Measurements from ENCODE around the gene CENPP. TPM values are rescaled to one million over a fixed set of nuclear protein-coding genes. Genes with fewer than 3 reads are reported as not detected.
"Not testable (repeated sequence)": the region's sequence is repeated elsewhere in the genome, so short reads cannot be mapped to it uniquely, and the experiment has no call there.

The CENPP gene
- total RNA-seq, 1 experiment from 2014 or later = 5.8 TPM

DNA sequence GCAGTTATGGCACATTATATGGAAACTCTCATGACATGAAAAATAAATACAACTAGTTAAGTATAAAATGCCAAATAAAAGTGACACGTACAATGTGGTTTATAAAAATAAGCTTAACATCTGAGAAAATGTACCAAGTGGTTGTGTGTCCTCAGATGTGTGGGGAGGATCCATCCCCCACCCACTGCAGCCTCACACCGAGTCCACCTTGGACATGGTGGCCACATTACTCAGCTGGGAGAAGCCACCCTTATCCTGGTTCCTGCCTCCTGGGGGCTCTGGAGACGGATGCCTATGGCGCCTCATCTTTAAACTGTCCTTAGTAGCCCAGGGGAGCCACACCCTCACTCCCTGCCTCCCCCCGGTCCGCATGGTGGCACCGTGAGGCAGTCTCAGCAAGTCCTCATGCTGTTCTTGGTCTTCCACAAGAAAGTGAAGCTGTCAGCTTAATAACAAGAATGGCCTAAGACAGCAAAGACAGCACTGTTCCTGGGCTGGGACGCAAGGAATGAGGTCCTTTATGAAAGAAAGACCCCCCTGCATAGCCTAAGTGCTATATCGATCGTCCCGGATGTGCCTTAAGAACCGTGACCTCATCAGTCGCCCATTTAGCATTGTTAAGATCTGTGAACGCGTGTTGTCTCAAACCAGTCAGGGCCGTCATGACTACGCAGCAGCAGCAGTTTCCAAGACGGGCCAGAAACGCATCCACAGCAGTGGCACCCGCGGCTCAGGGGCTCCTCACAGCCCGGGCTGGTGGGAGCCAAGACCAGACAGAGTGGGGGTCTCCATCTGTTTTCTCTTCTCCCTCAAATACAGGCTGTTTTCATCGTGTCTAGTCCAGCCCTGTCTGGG lies 287.7 kb downstream of the CENPP start:
- no peak for DNase-seq (ENCODE audit: low spot score)

DNA sequence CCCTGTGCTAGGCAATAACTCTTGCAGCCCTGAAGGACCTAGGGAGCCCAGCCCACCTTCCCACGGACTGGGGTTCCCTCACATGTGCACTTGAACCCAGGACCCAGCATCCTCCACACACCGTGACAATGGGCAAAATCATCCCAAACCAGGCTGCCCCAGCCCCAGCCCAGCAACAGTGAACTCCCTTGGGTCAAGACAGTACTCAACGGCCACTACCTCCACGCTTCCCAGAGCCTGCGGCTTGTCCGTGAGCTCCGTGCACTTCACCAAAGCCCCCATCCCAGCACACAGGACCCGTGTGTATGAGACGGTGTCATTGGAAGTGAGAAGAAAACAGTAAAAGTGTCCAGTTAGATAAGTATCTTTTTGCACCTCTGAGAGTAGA lies 288.4 kb downstream of the CENPP start:
- no peak for DNase-seq (ENCODE audit: low spot score)

DNA sequence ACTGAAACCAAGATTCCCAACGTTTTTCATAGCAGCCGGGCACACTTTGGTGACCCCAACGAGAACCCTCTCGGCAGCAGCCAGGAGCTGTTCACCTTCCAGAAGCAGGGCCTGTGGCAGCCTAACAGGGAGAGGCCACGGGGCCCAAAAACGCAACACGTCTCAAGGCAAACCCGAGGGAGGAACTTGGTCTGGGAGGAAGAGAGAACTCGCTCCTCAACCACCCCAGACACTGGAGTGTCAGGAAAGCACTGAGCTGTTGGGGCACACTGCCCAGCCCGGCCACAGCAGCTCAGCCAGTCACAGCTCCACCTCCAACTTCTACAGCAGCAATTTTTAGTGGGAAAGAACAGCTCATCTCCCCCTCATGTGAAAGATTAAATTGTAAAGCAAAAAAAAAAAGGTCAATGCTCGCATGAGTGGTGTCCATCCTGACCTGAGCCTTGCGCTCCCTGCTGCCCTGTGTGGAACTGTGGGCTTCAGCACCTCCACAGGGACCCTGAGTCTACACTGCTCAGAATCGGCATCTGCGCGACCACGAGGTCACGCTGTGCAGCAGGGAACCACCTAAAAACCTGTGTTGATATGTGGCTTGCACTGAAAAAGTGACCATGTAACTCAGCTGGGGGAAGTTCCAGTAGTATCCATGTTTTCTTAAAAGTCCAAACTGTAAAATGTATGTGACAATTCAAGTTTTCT lies 289.2 kb downstream of the CENPP start:
- no peak for DNase-seq (ENCODE audit: low spot score)

DNA sequence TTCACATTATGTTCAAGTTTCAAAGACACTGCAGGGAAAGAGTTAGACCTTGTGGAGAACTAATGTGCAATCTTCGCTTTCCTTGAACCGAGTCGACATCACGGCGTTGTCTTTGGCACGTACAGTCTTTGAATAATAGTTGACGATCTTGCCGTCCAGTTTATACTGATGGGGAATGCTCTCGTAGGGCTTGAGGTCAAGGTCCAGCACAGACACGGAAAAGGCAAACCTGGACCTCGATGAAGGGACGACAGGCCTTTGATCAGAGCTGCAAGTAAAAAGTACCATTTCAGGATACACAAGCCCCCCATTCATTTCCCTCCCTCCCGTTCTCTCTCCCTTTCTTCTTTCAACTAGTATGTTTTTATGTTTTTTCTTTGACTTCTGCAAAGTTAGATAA lies 290.0 kb downstream of the CENPP start:
- DNase-seq (ENCODE audit: low spot score) = no peak

DNA sequence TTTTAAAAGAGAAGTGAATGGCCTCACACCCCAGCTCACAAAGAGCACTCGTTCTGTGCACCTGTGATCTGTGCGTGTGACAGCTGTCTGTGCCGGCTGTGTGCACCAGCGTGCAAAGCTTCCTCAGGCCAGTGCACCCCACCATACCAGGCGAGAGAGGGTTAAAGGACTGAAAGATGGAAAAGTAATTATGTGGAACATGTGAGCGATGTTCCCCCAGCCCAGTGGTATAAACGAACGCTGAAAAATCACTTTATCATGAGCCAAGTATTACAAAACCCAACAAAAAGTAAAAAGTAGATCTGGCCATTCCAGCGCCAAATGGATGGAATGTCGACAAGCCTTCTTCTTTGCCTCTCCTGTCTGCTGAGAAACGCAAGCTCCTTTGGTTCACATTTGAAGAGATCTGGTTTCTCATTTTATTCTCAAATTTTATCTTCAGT lies 290.5 kb downstream of the CENPP start:
- DNase-seq (ENCODE audit: low spot score) = no peak

DNA sequence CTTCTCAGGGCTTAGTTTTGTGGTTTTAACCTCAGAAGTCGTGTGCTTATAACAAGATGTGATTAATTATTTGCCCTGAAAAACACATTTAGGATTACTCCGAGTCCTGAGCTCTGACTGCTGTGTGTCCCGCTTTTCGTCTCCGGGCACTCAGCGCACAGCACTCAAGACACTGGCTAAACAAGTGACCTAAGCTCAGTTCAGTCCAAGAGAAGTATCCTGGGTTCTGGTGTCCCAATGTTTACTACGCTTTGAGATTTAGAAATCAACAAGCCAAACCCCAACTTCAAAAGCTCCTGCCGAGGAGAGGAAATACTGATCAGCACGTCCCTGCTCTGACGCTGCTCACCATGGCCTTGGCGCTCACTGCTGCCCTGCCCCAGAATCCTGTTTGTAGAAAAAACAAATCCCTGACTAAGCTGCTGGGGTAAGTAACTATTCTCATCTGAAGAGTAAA lies 290.9 kb downstream of the CENPP start:
- no peak for DNase-seq (ENCODE audit: low spot score)

DNA sequence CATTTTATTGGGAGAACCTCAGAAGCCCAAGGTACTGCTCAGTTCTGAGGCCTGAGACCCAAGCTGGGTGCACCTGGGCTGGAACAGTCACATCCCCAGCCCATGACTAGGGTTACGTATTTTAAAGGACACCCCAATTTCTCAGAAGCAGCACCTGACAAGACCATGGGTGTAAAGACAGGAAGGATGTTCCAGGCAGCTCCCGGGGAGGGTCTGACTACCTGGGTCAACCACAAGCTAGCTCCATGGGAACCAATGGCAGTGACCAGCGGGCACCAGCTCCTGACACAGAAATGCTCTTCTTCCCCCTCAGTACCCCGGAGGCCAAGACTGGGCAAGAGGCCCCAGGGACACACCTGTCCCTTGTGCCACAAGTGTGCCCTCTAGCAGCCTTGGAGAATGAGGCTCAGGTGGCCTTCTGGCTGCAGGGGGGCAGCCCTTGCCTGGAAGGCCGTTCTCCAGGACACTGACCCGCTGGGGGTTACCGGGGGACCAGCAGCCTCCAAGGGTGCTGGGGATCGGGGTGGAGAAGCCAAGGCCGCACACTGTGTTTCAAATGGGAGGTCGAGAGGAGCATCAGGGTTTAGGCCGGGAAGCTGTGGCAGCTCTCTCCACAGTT lies 291.6 kb downstream of the CENPP start:
- no peak for DNase-seq (ENCODE audit: low spot score)

DNA sequence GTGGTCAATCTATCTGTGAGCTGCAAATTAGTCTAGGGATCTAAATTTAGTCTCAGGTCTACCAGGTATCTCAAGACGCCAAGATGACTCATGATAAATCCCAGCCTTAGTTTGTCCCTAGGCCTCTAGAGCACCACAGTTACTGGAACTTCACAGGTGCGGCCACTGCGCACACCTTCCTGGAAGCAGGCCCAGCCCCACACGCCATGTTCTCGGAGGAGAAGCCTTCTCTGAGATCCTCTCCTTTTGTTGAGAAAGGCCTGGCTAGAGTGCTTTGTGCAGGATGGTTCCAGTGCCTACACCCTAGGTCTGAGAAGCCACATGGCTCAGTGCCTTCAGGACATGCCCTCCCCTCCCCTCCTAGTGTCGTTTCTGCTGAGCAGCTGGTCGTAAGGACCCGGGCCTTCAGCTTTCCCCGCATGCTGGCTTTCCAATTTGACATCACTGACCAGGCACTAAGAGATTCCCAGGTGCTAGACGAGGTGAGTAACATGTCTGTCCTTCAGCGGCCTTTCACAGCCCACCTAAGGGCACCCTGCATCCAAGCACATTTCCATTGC lies 292.3 kb downstream of the CENPP start:
- no peak for DNase-seq (ENCODE audit: low spot score)

DNA sequence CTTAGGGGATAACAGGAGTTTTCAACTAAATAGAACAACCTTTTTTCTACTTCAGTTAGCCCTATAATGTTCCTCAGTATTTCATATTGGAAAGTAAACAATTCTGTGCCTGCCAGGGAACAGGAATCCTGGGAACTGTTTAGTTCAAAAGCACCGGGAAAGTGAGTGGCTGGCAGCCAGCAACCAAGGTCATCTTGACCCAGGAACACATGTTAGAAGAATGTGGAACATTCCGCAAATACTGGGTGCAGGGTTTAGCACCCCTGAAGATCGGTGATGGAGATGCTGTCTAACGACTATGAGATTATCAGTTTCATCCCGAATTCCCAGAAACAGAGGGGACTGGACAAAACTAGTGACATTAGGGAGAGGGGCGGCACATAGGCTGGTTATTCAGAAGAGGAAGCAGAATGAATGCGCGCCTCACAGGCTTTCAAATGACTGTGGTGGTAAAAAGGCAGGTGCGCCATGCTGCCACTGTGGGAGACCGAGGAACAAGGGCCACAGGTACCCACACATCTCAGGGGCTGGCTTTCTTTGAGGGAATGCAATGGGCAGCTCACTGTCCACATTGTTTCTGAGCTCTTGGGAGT lies 293.0 kb downstream of the CENPP start:
- no peak for DNase-seq (ENCODE audit: low spot score)

DNA sequence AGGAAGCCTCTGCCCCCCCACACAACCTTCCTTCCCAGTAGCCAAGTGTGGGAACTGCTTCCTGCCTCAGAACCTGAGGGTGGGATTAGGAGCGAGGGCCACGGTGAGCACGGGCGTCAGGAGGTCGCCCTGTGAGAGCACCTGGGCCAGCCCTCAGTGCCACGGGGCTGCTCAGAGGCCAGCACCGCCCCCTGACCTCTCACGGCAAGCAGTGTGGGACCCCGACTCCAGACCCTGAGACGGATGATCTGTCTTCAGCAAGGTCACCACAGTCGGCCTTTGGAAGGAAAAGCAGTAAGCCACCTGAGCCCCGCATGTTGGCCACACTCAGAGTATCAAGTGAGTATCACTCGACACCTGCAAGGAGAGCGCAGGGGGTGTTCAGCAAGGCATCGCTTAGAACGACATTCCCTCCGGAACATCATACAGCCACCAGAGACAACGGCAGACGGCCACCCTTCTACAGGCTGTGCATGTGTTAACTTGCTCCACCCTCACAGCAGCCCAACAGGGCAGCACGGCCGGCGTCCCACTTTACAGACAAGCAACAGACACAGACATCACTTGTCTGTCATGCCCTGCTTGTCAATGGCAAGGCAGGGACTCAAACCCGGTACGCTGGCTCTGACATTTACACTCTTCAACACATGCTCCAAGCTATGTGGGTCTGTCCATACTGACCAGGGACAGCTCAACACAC lies 294.0 kb downstream of the CENPP start:
- DNase-seq (ENCODE audit: low spot score) = no peak

DNA sequence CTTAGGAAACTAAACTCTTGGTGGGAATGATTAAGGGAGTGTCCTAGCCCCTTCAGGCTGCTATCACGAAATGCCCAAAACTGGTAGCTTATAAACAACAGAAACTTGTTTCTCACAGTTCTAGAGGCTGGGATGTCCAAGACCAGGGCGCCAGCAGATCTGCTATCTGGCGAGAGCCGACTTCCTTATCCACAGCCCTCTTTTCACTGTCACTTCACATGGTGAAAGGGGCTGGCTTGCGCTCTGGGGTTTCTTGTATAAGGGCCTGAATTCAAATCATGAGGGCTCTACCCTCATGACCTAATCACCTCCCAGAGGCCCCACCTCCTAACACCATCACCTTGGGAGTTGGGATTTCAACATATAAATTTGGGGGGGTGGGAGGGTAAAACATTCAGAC lies 295.1 kb downstream of the CENPP start:
- DNase-seq (ENCODE audit: low spot score) = no peak

DNA sequence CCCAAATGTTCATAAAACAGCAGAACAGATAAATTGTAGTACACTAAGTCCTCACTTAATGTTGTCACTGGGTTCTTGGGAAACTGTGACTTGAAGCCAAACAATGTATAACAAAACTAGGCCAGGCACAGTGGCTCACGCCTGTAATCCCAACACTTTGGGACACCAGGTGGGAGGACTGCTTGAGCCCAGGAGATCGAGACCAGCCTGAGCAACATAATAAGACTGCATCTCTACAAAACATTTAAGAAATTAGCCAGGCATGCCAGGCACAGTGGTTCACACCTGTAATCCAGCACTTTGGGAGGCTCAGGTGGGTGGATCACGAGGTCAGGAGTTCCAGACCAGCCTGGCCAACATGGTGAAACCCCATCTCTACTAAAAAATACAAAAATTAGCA lies 298.2 kb downstream of the CENPP start:
- DNase-seq (ENCODE audit: low spot score) = not testable (repeated sequence)

DNA sequence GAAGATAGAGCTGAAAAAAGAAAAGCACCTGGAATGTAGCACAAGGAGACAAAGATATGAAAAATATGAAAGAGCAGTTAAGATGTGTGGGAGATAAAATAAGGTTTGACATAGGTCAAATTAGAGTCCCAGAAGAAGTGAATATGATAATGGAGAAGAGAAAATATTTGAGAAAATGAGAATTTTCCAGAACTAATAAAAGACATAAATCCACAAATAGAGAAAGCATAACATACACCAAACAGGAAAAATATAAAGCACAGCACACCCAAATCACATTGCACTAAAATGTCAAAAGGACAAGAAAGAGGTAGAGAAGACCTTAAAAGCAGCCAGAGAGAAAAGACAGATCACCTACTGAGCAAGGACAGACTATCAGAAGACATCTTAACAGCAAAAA lies 300.7 kb downstream of the CENPP start:
- DNase-seq (ENCODE audit: low spot score) = no peak

DNA sequence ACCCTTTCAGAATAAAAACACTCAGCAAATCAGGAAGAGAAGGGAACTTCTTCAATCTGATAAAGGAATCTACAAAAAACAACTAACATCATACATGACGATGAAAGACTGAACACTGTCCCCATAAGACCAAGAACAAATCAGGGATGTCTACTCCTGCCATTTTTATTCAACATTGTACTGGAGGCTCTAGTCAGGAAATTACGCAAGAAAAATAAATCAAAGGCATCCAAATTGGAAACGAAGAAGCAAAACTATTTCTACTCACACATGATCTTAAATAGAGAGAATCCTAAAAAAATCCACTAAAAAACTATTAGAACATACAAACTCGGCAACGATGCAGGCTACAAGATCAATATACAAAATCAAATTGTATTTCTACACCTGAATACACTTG lies 301.9 kb downstream of the CENPP start:
- DNase-seq (ENCODE audit: low spot score) = no peak

DNA sequence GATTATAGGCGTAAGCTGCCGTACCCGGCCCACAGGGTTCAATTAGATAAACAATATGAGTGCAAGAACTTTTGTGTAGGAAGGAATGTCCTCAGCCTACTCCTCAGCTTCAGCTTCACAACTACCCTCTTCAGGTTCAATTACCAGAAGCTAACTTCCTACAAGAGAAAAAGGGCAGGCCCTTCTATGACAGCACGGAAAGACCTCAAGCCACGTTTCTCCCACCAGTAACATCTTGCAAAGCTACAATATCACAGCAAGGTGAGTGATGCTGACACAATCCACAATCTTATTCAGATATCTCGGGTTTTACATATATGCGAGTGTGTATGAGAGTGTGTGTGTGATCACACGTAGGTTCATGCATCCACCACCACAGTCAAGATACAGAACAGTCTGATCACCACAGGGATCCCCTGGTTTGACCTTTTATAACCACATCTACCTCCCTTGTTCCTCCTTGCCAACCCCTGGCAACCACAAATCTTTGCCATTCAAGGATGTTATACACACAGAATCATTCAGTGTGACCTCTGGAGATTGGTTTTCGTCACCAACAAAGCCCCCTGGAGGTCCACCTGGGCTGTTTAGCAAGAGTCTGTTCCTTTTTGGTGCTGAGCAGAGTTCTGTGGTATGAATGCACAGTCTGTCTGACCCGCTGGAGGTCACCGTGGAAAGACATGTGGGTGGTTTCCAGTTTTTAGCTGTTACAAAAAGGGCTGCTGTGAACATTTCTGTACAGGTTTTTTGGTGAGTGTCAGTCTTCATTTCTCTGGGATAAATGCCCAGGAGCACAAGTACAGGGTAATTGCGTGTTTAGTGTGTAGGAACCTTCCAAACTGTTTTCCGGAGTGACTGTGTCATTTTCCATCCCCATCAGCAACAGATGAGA lies 305.9 kb downstream of the CENPP start:
- DNase-seq (ENCODE audit: low spot score) = no peak

DNA sequence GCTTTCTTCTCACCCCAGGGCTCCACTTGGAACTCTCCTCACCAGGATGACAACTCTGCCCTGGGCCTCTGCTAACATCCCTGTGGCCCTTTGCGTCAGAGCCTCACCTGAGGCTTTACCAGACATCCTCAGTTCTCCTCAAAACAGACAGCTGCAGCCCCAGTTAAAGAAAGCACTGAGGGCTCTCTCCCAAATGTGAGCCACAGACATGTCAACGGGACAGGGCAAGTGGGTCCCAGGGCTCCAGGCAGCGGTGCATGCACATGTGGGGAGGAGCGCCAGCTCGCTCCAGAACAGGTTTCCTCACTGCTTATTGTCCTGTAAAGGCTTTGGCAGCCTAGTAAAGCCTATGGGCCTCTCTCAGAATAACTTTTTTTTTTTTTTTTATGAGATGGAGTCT lies 306.9 kb downstream of the CENPP start:
- no peak for DNase-seq (ENCODE audit: low spot score)

DNA sequence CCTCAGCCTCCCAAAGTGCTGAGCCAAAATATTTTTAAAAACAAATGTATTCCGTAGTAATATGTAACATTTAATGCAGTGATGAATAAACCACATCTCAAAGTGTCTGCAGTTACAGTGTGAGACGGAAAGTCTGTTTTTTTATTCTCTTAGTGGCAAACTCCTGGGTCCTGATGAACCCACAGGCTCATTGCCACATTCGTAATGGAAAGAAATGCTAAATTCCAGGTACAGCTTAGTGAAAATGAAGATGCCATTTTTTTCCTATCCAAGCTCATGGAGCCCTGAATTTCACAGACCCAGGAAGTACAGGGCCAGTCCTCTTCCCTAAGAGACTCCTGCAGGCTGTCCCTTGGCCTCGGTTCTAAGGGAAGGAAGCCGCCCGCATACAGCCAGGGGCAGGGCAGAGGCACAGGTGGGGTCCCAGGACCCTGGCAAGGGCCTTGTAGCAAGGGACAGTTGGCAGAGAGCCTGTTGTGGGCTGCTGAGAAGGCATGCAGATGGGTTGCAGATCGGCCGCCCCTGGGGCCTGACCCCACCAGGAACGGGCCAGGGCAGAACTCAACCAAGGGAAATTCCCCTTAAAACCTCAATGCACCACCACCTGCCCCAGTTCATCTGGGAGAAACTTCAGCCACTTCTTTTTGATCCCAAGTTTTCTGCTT lies 308.0 kb downstream of the CENPP start:
- DNase-seq (ENCODE audit: low spot score) = no peak

DNA sequence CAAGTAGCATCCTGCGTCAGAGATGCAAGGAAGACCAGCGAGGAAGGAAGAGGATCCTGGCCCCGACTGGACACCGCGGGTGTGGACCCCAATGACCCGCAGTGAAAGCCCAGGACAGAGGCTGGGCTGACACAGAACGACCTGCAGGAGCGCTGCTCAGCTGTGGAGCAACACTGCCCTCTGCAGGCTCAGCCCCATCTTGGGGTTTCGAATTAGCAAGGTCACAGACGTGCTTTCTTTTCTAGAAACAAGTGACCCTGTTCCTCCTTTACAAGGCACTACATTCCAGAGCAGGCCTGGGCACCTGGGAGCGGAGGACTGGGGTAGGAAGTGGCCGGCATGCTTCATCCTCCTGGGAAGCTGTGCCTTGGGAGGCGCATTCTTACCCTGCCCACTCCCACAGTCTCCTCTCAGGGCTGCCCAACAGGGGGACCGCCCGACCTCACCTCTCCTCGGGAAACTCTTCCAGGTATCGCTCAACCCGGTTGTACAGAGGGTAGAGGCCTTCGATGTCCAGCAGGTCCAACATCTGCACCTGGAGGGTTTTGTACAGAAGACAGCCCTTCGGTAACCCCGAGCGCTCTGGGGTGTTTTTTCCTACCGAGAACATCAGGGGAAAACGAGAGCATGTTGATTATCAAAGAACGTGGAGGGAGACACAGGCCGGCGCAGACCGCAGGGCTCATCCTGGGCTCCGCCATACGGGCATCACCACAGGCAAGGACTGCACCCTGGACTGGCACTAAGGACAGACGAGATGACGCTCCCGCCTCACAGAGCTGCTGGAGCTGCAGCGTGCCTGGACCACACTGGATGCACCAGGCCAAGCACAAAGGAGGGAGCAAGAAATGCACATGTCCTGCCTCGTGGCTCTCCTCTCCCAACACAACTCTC lies 309.2 kb downstream of the CENPP start:
- DNase-seq (ENCODE audit: low spot score) = peak; percentile 72

DNA sequence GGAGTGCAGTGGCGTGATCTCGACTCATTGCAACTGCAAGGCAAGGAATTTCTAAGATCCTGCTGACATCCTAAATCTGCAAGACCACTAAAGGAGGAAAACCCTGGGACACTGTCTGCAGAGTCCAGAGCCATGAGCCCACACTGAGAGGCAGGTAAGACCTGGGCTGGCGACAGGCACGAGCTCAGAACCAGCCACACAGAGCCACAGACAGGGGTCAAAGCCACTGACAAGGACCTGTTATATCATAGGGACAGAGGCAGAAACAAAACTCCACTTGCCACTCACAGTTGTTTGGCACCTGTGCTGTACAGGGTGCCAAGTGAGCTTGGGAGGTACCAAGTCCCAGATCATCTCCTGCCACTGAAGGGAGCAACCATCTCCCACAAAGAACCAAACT lies 310.0 kb downstream of the CENPP start:
- no peak for DNase-seq (ENCODE audit: low spot score)
